Activated CD8-positive, alpha-beta memory T cell treated with anti-CD3 and anti-CD28 coated beads for 36 hours (primary cell): Measurements from ENCODE around the gene UVRAG. TPM values are rescaled to one million over a fixed set of nuclear protein-coding genes. Genes with fewer than 3 reads are reported as not detected.
"Not testable (repeated sequence)": the region's sequence is repeated elsewhere in the genome, so short reads cannot be mapped to it uniquely, and the experiment has no call there.

Source experiments
- CTCF ChIA-PET: fragments of 350-600 bp; sonication (Branson Sonifier 250); formaldehyde crosslinking; loops from one replicate; lab custom pipeline; 2021; ENCODE audit warnings: antibody characterized with exemption; lab: Charles Lee
- POLR2A ChIA-PET: fragments of 350-600 bp; sonication (Branson Sonifier 250); formaldehyde crosslinking; loops from one replicate; lab custom pipeline; 2021; ENCODE audit warnings: antibody characterized with exemption; lab: Charles Lee
- total RNA-seq, 2 experiments: library from RNA; stranded (reverse); gene quantifications; one replicate each; pipeline ENCODE4 v1.2.3, GENCODE V29; 2021

The UVRAG gene
- total RNA-seq, 2 experiments from 2014 or later, result 15.7 to 16.4 TPM

DNA sequence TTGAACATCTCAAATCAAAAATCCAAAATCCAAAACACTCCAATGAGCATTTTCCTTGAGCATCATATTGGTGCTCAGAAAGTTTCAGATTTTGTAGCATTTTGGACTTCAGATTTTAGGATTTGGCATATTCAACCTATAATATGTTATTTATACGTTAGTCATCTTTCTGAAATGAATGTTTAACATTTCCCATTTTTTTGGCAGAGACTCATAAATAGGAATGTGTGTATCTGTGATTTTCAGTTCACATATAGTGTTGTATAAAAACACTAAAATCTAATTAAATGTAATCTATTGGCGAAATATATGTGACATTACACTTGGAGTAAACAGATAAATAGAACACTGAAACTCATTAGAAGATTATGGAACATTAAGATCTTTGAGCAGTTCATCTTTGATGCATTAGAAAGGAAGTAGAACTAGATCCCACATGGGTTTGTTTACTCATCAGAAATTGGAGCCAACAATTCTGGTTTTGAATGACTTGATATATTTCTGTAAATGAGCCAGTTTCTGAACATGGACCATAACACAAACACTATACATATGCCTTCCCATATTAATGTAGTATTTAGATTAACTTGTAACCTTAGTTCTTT lies 153.1 kb downstream of the UVRAG start:
- CTCF ChIA-PET, result interaction anchor here (0.5 kb wide), 1 partner anchor 142 kb away, joined by 3 read pairs; no protein-coding TSS in a partner anchor
- POLR2A ChIA-PET, result no interaction called here

DNA sequence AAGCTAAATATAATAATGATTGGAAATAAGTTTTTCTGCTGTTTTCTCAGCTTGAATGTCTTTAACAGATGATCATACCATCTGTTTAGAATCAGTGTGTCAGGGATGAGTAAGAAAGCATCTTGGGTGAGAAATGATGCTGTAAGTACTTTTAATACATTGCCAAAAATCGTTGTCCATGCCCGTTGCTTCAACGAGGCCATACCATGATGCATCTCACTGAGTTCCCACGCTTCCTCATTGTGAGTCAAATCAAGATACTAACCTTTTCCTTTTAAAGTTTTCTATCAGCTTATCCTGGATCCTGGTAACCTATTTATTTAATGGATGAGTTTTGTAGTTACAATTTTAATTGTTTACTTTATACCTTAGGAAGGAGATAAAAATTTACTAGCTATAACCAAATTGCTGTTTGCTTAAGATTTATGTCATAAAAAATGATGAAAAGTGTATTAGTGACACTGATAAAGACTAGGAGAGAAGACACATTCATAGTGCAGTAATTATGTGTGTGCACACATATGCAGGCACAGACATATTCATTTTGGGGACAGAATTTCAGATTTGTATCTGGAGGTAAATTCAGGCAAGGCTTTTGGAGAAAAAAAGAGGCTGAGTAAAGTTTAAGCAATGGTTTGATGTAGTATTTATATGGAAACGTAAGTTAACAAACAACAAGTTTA lies 154.8 kb downstream of the UVRAG start:
- CTCF ChIA-PET, result no interaction called here
- POLR2A ChIA-PET, result interaction anchor here (0.7 kb wide), 1 partner anchor 897 kb away, joined by 15 read pairs; no protein-coding TSS in a partner anchor

DNA sequence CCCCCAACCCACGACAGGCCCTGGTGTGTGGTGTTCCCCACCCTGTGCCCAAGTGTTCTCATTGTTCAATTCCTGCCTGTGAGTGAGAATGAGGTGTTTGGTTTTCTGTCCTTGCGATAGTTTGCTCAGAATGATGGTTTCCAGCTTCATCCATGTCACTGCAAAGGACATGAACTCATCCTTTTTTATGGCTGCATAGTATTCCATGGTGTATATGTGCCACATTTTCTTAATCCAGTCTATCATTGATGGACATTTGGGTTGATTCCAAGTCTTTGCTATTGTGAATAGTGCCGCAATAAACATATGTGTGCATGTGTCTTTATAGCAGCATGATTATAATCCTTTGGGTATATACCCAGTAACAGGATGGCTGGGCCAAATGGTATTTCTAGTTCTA lies 158.7 kb downstream of the UVRAG start:
- POLR2A ChIA-PET, CTCF ChIA-PET: not testable (repeated sequence)

DNA sequence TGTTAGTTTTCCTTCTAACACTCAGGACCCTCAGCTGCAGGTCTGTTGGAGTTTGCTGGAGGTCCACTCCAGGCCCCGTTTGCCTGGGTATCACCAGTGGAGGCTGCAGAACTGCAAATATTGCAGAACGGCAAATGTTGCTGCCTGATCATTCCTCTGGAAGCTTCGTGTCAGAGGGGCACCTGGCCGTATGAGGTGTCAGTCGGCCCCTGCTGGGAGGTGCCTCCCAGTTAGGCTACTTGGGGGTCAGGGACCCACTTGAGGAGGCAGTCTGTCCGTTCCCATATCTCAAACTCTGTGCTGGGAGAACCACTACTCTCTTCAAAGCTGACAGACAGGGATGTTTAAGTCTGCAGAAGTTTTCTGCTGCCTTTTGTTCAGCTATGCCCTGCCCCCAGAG lies 164.1 kb downstream of the UVRAG start:
- CTCF ChIA-PET, POLR2A ChIA-PET: not testable (repeated sequence)

DNA sequence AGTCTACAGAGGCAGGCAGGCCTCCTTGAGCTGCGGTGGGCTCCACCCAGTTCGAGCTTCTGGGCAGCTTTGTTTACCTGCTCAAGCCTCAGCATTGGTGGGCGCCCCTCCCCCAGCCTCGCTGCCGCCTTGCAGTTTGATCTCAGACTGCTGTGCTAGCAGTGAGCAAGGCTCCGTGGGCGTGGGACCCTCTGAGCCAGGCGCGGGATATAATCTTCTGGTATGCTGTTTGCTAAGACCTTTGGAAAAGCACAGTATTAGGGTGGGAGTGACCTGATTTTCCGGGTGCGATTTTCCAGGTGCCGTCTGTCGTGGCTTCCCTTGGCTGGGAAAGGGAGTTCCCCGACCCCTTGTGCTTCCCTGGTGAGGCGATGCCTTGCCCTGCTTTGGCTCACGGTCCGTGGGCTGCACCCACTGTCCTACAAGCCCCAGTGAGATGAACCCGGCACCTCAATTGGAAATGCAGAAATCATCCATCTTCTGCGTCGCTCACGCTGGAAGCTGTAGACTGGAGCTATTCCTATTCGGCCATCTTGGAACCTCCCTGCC lies 164.5 kb downstream of the UVRAG start:
- POLR2A ChIA-PET, CTCF ChIA-PET: not testable (repeated sequence)

DNA sequence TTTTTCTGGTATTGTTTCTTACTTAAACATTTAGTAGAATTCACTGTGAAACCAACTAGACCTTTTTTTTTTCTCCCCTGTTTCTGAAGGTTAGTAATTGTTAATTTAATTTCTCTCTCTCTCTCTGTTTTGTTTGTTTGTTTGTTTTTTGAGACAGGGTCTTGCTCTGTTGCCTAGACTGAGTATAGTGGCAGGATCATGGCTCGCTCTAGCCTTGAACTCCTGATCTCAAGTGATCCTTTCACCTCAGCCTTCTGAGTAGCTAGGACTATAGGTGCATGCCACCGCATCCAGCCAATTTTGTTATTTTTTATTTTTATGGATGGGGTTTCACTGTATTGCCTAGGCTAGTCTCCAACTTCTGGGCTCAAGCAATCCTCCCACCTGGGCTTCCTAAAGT lies 165.0 kb downstream of the UVRAG start:
- POLR2A ChIA-PET, result no interaction called here
- CTCF ChIA-PET, result interaction anchor here (0.7 kb wide), 2 partner anchors 149 to 274 kb away, joined by 3 read pairs; no protein-coding TSS in a partner anchor

DNA sequence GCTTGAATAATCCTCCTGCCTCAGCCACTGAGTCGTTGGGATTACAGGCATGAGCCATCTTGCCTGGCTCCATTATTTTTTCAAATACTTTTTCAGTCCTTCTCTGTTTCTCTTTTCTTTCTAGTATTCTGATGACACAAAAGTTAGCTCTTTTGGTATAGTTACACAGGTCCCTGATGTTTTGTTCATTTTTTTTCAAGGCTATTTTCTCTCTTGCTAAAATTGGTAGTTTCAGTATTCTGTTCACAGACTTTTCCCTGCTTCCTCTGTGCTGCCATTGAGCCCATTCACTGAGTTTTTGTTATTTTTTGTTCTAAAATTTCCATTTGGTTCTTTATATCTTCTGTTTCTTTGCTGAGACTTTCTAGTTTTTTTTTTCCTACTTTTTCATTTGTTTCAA lies 166.5 kb downstream of the UVRAG start:
- ChIA-PET CTCF (no interaction called here), POLR2A (no interaction called here)

DNA sequence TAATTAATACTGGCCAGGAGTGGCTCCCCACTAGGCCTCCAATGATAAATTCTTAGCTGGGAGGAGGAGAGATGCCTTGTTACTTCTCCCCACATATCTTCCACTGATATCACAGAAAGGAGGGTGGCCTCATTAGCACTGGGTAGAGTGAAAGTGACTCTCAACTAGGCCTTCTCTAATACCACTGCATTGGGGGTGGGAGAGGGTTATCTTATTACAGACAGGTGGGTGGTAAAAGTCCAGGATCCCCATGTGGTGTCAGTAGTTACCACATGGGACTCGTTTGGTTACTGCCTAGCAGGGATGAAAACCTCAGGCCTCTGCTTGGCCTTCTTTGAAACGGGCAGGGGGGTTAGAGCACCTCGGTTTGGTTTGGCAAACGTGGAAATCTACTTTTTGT lies 167.3 kb downstream of the UVRAG start:
- CTCF ChIA-PET, result no interaction called here
- POLR2A ChIA-PET, result no interaction called here

DNA sequence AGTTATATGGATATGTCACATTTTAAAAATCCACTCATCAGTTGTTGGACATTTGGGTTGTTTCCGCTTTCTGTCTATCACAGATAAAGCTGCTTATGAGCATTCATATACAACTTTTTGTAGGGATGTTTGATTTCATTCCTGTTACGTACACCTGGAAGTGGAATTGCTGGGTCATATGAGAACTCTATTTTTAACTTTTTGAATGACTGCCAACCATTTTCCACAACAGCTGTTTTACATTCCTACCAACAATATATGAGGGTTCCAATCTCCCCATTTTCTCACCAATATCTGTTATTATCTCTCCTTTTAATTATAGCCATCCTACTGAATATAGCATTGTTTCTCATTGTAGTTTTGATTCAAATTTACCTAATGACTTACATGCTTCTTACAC lies 172.0 kb downstream of the UVRAG start:
- ChIA-PET POLR2A (no interaction called here), CTCF (no interaction called here)

DNA sequence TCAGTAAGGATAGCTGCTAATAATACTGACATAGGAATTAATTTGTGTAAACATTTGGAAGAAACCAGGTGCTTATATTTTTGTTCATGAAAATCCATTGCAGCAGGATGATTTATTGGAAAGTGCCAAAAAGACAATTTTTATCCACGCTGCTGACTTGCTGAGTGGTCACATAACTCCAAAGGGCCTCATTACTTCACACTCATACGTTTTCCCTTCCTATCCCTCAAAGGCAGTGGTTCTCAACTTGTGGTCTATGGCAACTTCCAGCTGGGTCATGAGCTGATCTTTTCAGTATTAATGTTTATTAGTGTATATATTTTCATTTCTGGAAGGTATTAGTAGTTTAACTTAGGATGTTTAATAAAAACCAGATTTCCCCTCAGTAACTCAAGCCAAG lies 178.1 kb downstream of the UVRAG start:
- POLR2A ChIA-PET, result no interaction called here
- CTCF ChIA-PET, result no interaction called here

DNA sequence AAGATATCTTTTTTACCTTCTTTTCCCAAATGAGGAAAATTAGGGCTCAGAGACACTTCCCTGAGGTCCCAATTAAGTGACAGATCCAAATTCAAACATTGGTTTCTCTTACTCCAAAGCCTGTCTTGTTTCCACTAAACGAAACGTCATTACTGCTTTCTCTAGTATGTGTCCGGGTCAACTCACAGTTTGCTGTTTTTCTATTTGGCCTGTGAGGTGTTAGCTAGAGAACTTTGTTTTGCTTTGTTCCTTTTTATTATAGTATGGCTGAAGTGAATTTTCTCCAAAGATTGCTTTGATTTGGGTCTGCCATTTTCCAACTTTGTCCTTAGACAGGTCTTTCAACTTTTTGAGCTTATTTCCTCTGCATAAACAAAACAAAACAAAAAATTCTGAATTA lies 179.6 kb downstream of the UVRAG start:
- ChIA-PET POLR2A (no interaction called here), CTCF (no interaction called here)

DNA sequence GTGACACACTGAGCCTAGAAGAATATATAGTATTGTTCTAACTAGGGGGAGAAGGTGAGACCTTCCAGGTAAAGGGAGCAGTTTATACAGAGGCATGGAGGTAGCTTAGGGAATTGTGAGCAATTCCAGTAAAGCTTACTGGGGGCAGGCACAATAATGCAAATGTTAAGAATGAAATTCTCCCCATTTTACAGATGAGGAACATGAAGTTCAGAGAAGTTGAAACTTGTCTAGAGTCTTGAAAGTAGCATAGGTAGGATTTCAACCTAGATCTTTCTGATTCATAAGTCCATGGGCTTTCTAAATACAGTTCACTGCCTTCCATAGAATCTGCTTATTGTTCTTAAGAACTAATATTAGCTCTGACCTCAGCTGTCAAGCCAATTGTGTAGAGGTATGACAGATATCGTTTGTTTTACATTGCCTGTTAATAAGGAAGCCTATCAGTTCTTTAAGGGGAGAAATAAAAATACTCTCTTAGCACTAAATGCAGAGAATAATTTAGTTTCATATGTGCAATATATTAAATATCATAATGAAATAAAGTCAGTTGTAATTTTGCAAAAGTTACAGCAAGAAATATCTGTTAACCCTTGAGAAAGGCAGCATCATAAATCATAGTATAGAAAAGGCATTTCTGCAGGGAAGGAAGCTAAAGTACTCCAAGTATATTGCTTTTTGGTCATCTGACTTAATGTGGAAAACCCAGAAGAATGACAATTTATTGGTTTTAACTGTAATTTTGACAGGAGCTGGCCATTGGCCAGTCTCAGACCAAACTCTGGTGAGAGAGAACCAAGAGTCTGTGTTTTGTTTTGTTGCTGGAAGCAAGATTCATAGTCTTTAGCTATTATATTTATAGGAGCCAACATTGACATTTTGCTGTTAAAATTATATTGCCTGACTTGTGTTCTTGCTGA lies 181.8 kb downstream of the UVRAG start:
- CTCF ChIA-PET, result no interaction called here

DNA sequence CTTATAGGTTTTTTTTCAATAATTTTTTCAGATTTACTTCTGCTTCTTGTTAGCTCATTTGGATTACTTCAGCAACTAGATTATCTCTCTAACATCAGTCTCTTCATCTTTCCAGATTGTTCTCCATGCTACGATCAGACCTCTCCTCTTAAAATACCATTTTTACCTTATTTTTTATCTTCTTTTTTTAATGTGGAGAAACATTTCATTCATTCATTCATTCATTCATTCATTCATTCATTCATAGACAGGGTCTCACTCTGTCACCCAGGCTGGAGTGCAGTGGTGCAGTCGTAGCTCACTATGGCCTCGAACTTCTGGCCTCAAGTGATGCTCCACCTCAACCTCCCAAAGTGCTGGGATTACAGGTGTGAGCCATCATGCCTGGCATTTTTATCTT lies 189.4 kb downstream of the UVRAG start:
- CTCF ChIA-PET, result no interaction called here

More for the DNA sequence above, 181.8 kb downstream of the UVRAG start:
- POLR2A ChIA-PET, result no interaction called here

DNA sequence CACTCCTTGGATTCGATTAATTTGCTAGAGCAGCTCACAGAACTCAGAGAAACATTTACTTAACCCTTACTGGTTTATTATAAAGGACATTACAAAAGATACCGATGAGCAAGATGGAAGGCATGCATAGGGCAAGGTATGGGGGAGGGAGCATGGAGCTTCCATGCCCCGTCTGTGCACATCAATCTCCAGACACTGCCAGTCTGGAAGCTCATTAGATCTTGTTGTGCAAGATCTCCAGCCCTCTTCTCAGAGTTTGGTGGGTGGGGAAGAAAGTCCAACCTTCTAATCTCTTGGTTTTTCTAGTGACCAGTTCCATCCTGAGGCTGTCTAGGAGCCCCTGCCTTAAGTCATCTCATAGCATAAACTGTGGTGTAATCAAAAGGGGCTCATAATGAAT lies 190.7 kb downstream of the UVRAG start:
- ChIA-PET POLR2A (no interaction called here), CTCF (no interaction called here)

More for the DNA sequence above, 189.4 kb downstream of the UVRAG start:
- POLR2A ChIA-PET, result no interaction called here

DNA sequence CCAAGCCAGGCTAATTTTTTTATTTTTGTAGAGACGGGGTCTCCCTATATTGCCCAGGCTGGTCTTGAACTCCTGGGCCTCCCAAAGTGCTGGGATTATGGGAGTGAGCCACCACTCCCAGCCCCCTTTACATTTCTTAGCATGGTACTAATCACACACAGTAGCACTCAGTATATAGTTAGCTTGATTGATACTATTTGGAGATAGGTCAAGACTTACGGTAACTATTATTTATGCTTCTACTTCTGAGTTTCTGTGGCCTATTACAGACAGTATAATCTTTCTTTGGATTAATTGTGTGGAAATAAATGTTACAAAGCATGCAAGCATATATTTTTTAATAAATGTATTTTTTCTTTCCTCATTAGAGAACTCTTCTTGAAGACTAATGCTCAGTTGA lies 192.2 kb downstream of the UVRAG start:
- ChIA-PET POLR2A (no interaction called here), CTCF (interaction anchor here (1.0 kb wide), 1 partner anchor 150 kb away, joined by 5 read pairs; no protein-coding TSS in a partner anchor)

DNA sequence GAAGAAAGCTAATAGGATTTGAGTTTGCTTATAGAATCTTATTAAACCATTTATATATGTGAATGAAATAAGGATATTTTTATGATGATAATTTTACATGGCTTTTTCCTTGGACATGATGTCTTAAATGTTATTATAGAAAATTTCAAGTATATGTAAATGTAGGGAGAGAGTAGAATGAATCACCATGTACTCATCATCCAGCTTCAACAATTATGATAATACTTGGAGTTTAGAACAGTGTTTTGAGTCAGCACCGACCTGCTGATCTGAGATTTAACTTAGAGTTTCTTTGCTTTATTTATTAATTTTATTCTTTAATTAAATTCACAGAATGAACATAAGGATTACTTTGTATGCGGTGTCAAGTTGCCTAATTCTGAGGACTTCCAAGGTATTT lies 193.5 kb downstream of the UVRAG start:
- ChIA-PET POLR2A (no interaction called here), CTCF (no interaction called here)

DNA sequence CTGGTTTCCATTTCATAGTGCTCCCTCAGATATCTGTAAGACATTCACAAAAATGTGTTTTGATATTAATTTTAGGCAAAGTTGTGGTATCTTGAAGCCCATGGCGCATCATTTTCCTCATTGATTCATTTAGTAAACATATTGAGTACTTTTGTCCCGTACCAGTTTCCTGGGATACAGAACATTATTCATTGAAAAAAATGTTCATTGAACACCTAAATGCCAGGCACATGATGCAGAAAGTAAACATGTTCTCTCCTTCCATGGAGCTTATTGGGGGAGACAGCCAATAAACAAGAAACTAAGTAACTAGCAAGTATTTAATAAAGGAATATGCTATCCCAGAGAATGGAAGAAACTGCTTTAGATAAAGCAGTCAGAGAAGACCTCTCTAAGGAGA lies 195.0 kb downstream of the UVRAG start:
- POLR2A ChIA-PET, result no interaction called here

DNA sequence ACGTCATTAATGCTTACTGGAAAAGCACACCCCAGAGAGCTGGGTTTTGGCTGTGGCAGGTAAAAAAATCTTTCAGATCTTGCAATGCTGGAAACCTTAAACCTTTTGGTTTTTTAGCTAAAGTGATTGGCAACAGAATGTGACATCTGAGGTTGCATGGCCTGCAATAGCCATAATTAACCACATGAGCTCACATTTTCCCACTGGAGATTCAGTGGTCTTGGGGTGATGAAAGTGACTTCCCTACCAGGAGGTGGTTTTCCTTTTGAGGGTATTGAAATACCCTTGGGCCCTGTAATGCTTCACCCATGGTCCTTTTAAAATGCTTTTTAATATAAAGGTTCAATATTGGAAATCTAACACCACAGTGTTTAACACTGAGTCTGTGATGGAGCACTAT lies 198.5 kb downstream of the UVRAG start:
- CTCF ChIA-PET, result interaction anchor here (1.4 kb wide), 1 partner anchor 14 kb away, joined by 3 read pairs; no protein-coding TSS in a partner anchor
- POLR2A ChIA-PET, result no interaction called here

More for the DNA sequence above, 195.0 kb downstream of the UVRAG start:
- CTCF ChIA-PET, result interaction anchor here (1.4 kb wide), 1 partner anchor 142 kb away, joined by 5 read pairs; no protein-coding TSS in a partner anchor

DNA sequence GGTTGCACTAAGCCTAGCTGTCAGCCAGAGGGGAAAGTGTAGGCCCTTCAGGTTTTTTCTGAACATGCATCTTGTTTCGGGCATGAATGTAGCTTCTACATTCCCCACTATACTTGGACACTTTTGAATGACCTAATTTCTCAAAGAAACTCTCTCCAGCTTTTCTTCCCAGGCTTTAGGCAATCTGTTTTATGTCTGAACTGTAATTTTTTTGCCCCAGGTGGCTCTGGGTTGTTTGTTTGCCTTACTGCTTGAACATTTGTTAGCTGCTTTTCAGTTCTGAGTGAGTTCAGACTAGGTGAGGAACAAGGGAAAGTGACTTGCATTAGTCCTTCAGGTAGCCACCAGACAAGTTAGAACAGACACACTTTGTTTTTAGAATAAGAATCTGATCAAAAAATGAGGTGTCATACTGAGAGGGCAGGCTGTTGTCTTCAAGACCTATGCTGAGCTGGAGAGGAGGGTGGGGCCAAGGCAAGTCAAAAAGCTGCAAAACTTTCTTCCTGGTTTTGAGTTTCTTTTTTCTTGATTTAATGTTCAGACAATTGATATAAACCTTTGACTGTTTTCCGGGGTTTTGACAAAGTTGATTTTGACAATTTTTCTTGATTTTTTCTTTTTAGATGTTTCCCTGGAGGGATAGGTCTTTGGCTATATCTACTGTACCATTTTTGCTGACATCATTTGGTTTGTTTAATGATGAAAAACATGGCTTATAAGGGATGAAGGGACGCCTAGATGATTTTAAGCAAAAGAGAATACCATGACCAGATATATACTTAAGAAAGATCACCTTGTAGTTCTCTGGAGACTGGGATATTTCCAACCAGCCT lies 208.4 kb downstream of the UVRAG start:
- CTCF ChIA-PET, result no interaction called here

More for the DNA sequence above, 208.4 kb downstream of the UVRAG start:
- POLR2A ChIA-PET, result no interaction called here
